ENCODE results near the gene PUSL1. TPM values are rescaled to one million over a fixed set of nuclear protein-coding genes. Genes with fewer than 3 reads are reported as not detected.

The PUSL1 gene
- total and polyA plus RNA-seq, 2 of the 4 experiments (the other 2 are of a cell fraction), result 10.9 to 33.0 TPM

DNA sequence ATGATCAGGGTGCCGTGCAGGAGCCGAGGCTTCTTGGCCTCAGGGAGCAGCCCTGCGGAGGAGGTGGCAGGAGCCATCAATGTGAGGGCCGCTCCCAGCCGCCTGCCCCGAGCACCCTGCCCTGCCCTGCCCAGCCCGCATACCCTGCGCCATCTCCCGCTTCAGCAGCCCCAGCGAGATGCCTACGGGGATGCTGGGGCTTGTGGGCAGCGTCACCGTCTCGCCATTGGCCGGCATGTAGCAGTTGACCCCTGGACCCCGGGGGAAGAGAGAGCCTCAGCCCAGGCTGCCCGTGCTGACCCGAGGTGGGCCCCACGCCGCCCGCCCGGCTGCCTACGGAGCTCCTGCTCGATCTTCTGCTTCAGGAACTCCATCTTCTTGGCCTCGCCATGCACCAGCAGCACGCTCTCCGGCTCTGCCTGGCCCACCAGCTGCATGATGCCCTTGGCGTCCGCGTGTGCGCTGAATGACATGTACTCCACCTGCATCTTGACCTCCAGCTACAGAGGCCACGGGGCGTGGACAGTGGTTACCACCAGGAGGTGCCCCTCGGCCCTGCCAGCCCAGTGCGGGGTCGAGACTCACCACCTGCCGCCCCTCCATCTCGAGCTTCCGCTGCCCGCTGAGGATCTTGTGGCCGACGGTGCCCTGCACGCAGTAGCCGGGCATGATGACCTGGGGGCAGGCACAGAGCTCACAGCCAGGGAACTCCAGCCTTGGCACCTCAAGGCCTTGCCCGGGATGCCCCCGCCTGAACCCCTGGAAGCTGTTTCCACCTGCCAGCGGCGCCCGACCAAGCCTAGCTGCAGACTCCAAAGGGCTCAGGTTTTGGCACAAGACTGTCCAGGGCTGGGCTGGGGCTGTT, 4.3 kb downstream of the PUSL1 start:
- Histone ChIP-seq H3K9me3 (ENCODE audit: control insufficient read depth, insufficient read depth, low read length) (no peaks in the 10 kb centered on the region), H3K4me3 (ENCODE audit: insufficient read depth, low read depth, low read length) (no peak overlapping the region), H4K5ac (ENCODE audit: low read depth, low read length) (no peak overlapping the region), H2BK15ac (ENCODE audit: low read depth, low read length) (no peak overlapping the region), H4K20me1 (ENCODE audit: insufficient read depth, low read length) (peaks cover 39% of the 10 kb centered on the region), H3K23ac (ENCODE audit: low read depth, low read length) (no peak overlapping the region), H2BK20ac (ENCODE audit: low read depth, low read length) (no peak overlapping the region), H2BK120ac (ENCODE audit: low read depth, low read length) (no peak overlapping the region), H2BK5ac (ENCODE audit: low read depth, low read length, poor library complexity, severe bottlenecking) (no peak overlapping the region), H3K4ac (ENCODE audit: low read depth, low read length) (no peak overlapping the region), H3K79me1 (ENCODE audit: low read depth in 1 of 2, low read length in 2 of 2) (peaks cover 16 to 51% of the 10 kb centered on the region in 2 experiments), H3K4me2 (ENCODE audit: low read depth, low read length) (no peak overlapping the region), H4K91ac (ENCODE audit: insufficient read depth, low read depth, low read length) (no peak overlapping the region), H3K9me1 (ENCODE audit: insufficient read depth, low read length) (no peaks in the 10 kb centered on the region), H3K56ac (ENCODE audit: extremely low read depth, insufficient read depth, low read length) (no peak overlapping the region), H3K9ac (ENCODE audit: low read depth, low read length) (no peak overlapping the region), H3K27me3 (ENCODE audit: control insufficient read depth, insufficient read depth, low read length) (no peaks in the 10 kb centered on the region), H2AK9ac (replicated peaks; ENCODE audit: low read depth, low read length, poor library complexity) (no peak overlapping the region), H3K27ac (ENCODE audit: insufficient read depth, low read length) (no peak overlapping the region), H2AFZ (replicated peaks; ENCODE audit: low read length, poor library complexity) (no peak overlapping the region), H3K36me3 (ENCODE audit: control insufficient read depth, insufficient read depth, low read length) (peaks cover 62% of the 10 kb centered on the region), H3K18ac (ENCODE audit: low read depth, low read length) (no peak overlapping the region), H3K4me1 (ENCODE audit: control insufficient read depth, insufficient read depth, low read length) (peaks cover 8% of the 10 kb centered on the region), H4K8ac (ENCODE audit: low read depth in 2 of 2, low read length in 2 of 2) (no peak overlapping the region), H2AK5ac (ENCODE audit: low read depth, low read length) (no peak overlapping the region), H3K14ac (replicated peaks; ENCODE audit: low read depth, low read length) (no peak overlapping the region)
- DNase-seq, result no peak
- ChIA-PET CTCF (no interaction called here), POLR2A (ENCODE audit: unreplicated experiment) (no interaction called here)
- 93% methylated on average over 40 of the region's 49 CpGs; no CpG with 5 or more reads in 1 of the 2 experiments for WGBS, 2 experiments (ENCODE audit: extremely low coverage in 2 of 2, insufficient read length in 1 of 2)
- ATAC-seq (ENCODE audit: low read depth), result no peak
- intact Hi-C loops (cut with micrococcal nuclease), result no loop called here
- no TSS peak for BruUV-seq (replicated peaks)
- in situ Hi-C loops (cut with MboI; ENCODE audit: low sequenced_read_pairs), result no loop called here
- dilution Hi-C loops (cut with HindIII; ENCODE audit: low sequenced_read_pairs, unreplicated experiment), result no loop called here
- TF ChIP-seq MAFK (IDR thresholded peaks at IDR 0.05; ENCODE audit: low read depth, low read length) (no peak), CHD1 (IDR thresholded peaks at IDR 0.05; ENCODE audit: low read depth, low read length) (no peak), RAD21 (IDR thresholded peaks at IDR 0.05; ENCODE audit: low read length) (no peak), RCOR1 (IDR thresholded peaks at IDR 0.05; ENCODE audit: insufficient replicate concordance, low read length) (no peak), BHLHE40 (IDR thresholded peaks at IDR 0.05; ENCODE audit: low read depth, low read length) (no peak), FOS (IDR thresholded peaks at IDR 0.05; ENCODE audit: low read depth, low read length) (no peak), SMC3 (IDR thresholded peaks at IDR 0.05; ENCODE audit: low read depth, low read length) (no peak), RFX5 (IDR thresholded peaks at IDR 0.05; ENCODE audit: low read depth, low read length) (no peak), CEBPB (IDR thresholded peaks at IDR 0.05; ENCODE audit: low read depth, low read length) (no peak), MAZ (IDR thresholded peaks at IDR 0.05; ENCODE audit: borderline replicate concordance, low read depth, low read length) (no peak), MXI1 (IDR thresholded peaks at IDR 0.05; ENCODE audit: borderline replicate concordance, low read depth, low read length) (no peak), POLR2A (IDR thresholded peaks at IDR 0.05; ENCODE audit: low read depth, low read length) (no peak), NFE2L2 (IDR thresholded peaks at IDR 0.05; ENCODE audit: low read depth, low read length) (no peak)
- TF ChIP-seq, protein P1, sequence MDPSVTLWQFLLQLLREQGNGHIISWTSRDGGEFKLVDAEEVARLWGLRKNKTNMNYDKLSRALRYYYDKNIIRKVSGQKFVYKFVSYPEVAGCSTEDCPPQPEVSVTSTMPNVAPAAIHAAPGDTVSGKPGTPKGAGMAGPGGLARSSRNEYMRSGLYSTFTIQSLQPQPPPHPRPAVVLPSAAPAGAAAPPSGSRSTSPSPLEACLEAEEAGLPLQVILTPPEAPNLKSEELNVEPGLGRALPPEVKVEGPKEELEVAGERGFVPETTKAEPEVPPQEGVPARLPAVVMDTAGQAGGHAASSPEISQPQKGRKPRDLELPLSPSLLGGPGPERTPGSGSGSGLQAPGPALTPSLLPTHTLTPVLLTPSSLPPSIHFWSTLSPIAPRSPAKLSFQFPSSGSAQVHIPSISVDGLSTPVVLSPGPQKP (IDR thresholded peaks at IDR 0.05; ENCODE audit: borderline replicate concordance, low read depth, low read length), result no peak
- TF ChIP-seq, protein P2, sequence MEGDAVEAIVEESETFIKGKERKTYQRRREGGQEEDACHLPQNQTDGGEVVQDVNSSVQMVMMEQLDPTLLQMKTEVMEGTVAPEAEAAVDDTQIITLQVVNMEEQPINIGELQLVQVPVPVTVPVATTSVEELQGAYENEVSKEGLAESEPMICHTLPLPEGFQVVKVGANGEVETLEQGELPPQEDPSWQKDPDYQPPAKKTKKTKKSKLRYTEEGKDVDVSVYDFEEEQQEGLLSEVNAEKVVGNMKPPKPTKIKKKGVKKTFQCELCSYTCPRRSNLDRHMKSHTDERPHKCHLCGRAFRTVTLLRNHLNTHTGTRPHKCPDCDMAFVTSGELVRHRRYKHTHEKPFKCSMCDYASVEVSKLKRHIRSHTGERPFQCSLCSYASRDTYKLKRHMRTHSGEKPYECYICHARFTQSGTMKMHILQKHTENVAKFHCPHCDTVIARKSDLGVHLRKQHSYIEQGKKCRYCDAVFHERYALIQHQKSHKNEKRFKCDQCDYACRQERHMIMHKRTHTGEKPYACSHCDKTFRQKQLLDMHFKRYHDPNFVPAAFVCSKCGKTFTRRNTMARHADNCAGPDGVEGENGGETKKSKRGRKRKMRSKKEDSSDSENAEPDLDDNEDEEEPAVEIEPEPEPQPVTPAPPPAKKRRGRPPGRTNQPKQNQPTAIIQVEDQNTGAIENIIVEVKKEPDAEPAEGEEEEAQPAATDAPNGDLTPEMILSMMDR (conservative IDR thresholded peaks at IDR 0.05; ENCODE audit: low read depth, low read length), result no peak
